SK-N-SH treated with all-trans-retinoic acid at 6 μM for 48 hours (cell line): ENCODE measurements around the gene CD74.

Source experiments
- ATAC-seq: fragments of 200-7000 bp; cut with Tn5 transposase; 3 replicates; pipeline ENCODE4 v1.9.1; 2020; ENCODE audit warnings: mild to moderate bottlenecking, moderate library complexity
- ARNTL ChIP-seq: fragments of 450-650 bp; formaldehyde crosslinking; IDR thresholded peaks from 2 replicates; pipeline ENCODE4 v1.5.0; 2020; ENCODE audit warnings: low read depth, mild to moderate bottlenecking, moderate library complexity, borderline replicate concordance
- BACH2 ChIP-seq: fragments of 250-450 bp; sonication (Bioruptor Pico); IDR thresholded peaks from 2 replicates; pipeline ENCODE4 v1.9.0; 2021; ENCODE audit warnings: mild to moderate bottlenecking, borderline replicate concordance
- CREB5 ChIP-seq: fragments of 250-450 bp; sonication (Bioruptor Pico); IDR thresholded peaks from 2 replicates; pipeline ENCODE4 v1.5.1; 2020; ENCODE audit warnings: low read depth, mild to moderate bottlenecking, moderate library complexity
- CSDC2 ChIP-seq: fragments of 250-450 bp; sonication (Bioruptor Pico); IDR thresholded peaks from 2 replicates; pipeline ENCODE4 v1.5.0; 2020; ENCODE audit warnings: mild to moderate bottlenecking, moderate library complexity
- CSRNP3 ChIP-seq: fragments of 250-450 bp; sonication (Bioruptor Pico); IDR thresholded peaks from 2 replicates; pipeline ENCODE4 v1.5.1; 2021; ENCODE audit warnings: mild to moderate bottlenecking, moderate library complexity
- ESRRG ChIP-seq: fragments of 250-450 bp; sonication (Bioruptor Pico); IDR thresholded peaks from 2 replicates; pipeline ENCODE4 v1.6.1; 2021; ENCODE audit warnings: mild to moderate bottlenecking
- ISL1 ChIP-seq: fragments of 250-450 bp; sonication (Bioruptor Pico); IDR thresholded peaks from 2 replicates; pipeline ENCODE4 v2.1.2; 2022; ENCODE audit warnings: mild to moderate bottlenecking, moderate library complexity
- OSR1 ChIP-seq: fragments of 250-450 bp; sonication (Bioruptor Pico); IDR thresholded peaks from 2 replicates; pipeline ENCODE4 v1.8.0; 2022; ENCODE audit warnings: moderate library complexity, mild to moderate bottlenecking, inconsistent platforms
- PATZ1 ChIP-seq: fragments of 250-450 bp; sonication (Bioruptor Pico); IDR thresholded peaks from 2 replicates; pipeline ENCODE4 v1.8.0; 2020; ENCODE audit warnings: mild to moderate bottlenecking, moderate library complexity, borderline replicate concordance
- PPARA ChIP-seq: fragments of 250-450 bp; sonication (Bioruptor Pico); IDR thresholded peaks from 2 replicates; pipeline ENCODE4 v1.5.0; 2020; ENCODE audit warnings: mild to moderate bottlenecking, borderline replicate concordance
- RARB ChIP-seq: fragments of 250-450 bp; sonication (Bioruptor Pico); IDR thresholded peaks from 2 replicates; pipeline ENCODE4 v1.8.0; 2021; ENCODE audit warnings: mild to moderate bottlenecking, moderate library complexity
- SNAI2 ChIP-seq: fragments of 250-450 bp; sonication (Bioruptor Pico); IDR thresholded peaks from 2 replicates; pipeline ENCODE4 v1.5.0; 2020; ENCODE audit warnings: mild to moderate bottlenecking, moderate library complexity
- TCF4 ChIP-seq: fragments of 250-450 bp; sonication (Bioruptor Pico); IDR thresholded peaks from 2 replicates; pipeline ENCODE4 v1.8.0; 2021; ENCODE audit warnings: mild to moderate bottlenecking, moderate library complexity, borderline replicate concordance
- TOX ChIP-seq: fragments of 250-450 bp; sonication (Bioruptor Pico); IDR thresholded peaks from 2 replicates; pipeline ENCODE4 v1.8.0; 2021; ENCODE audit warnings: mild to moderate bottlenecking, moderate library complexity, borderline replicate concordance
- TSHZ2 ChIP-seq: fragments of 250-450 bp; sonication (Bioruptor Pico); IDR thresholded peaks from 2 replicates; pipeline ENCODE4 v1.5.0; 2020; ENCODE audit warnings: mild to moderate bottlenecking, moderate library complexity
- ZC3H10 ChIP-seq: fragments of 250-450 bp; sonication (Bioruptor Pico); IDR thresholded peaks from 2 replicates; pipeline ENCODE4 v1.5.1; 2021; ENCODE audit warnings: mild to moderate bottlenecking, moderate library complexity
- ZFP3 ChIP-seq: fragments of 250-450 bp; sonication (Bioruptor Pico); IDR thresholded peaks from 2 replicates; pipeline ENCODE4 v1.5.0; 2020; ENCODE audit warnings: mild to moderate bottlenecking, moderate library complexity
- ZFP30 ChIP-seq: fragments of 450-650 bp; formaldehyde crosslinking; IDR thresholded peaks from 2 replicates; pipeline ENCODE4 v1.5.0; 2022; ENCODE audit warnings: mild to moderate bottlenecking, moderate library complexity
- ZNF565 ChIP-seq: fragments of 450-650 bp; formaldehyde crosslinking; conservative IDR thresholded peaks from 2 replicates; pipeline ENCODE4 v1.5.0; 2020; ENCODE audit warnings: low read depth, mild to moderate bottlenecking, moderate library complexity
- ZNF70 ChIP-seq: fragments of 450-650 bp; formaldehyde crosslinking; IDR thresholded peaks from 2 replicates; pipeline ENCODE4 v1.5.0; 2020; ENCODE audit warnings: mild to moderate bottlenecking, moderate library complexity

The CD74 gene

GRCh38 chr5:150386024-150386855 lies 26.5 kb downstream of the CD74 start (continued):
- no peak for TF ChIP-seq ESRRG (CRISPR knock-in tag)

- no peak for TF ChIP-seq PPARA (CRISPR knock-in tag)
- TF ChIP-seq TCF4 (CRISPR knock-in tag), result no peak
- TF ChIP-seq ZNF565 (CRISPR knock-in tag), result no peak
- no peak for TF ChIP-seq CSRNP3
- no peak for TF ChIP-seq ZC3H10 (CRISPR knock-in tag)
- no peak for TF ChIP-seq ESRRG (CRISPR knock-in tag)
- no peak for TF ChIP-seq CSDC2
- TF ChIP-seq BACH2 (CRISPR knock-in tag), result no peak
- no peak for TF ChIP-seq OSR1 (CRISPR knock-in tag)
- TF ChIP-seq RARB (CRISPR knock-in tag), result no peak
- TF ChIP-seq ZFP30 (CRISPR knock-in tag), result no peak
- TF ChIP-seq TOX (CRISPR knock-in tag), result no peak
- TF ChIP-seq PATZ1 (CRISPR knock-in tag), result no peak
- no peak for TF ChIP-seq ZFP3
- TF ChIP-seq CREB5 (CRISPR knock-in tag), result no peak
- TF ChIP-seq SNAI2, result no peak
- TF ChIP-seq TSHZ2, result no peak
- no peak for TF ChIP-seq ARNTL
- no peak for TF ChIP-seq ISL1 (CRISPR knock-in tag)
- TF ChIP-seq, all 23 proteins: peak for 0
- ATAC-seq, result no peak
Observed at GRCh38 chr5:150384701-150385100, 28.0 kb downstream of the CD74 start.

- peak; percentile 74 for TF ChIP-seq SNAI2
- peak; percentile 59; the same call in 1 of the 2 replicates for TF ChIP-seq ESRRG (CRISPR knock-in tag)
- no peak for TF ChIP-seq TOX (CRISPR knock-in tag)
- TF ChIP-seq ZNF70 (CRISPR knock-in tag), result no peak
- TF ChIP-seq ISL1 (CRISPR knock-in tag), result peak; percentile 88
- TF ChIP-seq CSDC2, result peak; percentile 81; the same call in 1 of the 2 replicates
- peak; percentile 31; the same call in 1 of the 2 replicates for TF ChIP-seq RARB (CRISPR knock-in tag)
- no peak for TF ChIP-seq BACH2 (CRISPR knock-in tag)
- TF ChIP-seq ZFP30 (CRISPR knock-in tag), result peak; percentile 35; the same call in 1 of the 2 replicates
- TF ChIP-seq ZC3H10 (CRISPR knock-in tag), result peak; percentile 84
- TF ChIP-seq TCF4 (CRISPR knock-in tag), result peak; percentile 72
- TF ChIP-seq TSHZ2, result peak; percentile 49; the same call in 1 of the 2 replicates
- ATAC-seq, result peak; percentile 90
Observed at GRCh38 chr5:150377964-150378694, 34.6 kb downstream of the CD74 start.
